GM23338 (cell line): ENCODE data around the gene MRNIP. TPM values are rescaled to one million over a fixed set of nuclear protein-coding genes. Genes with fewer than 3 reads are reported as not detected.

Experiments used
- ATAC-seq: fragments of 200-7000 bp; cut with Tn5 transposase; 3 replicates; pipeline ENCODE4 v1.9.1; 2020
- DNase-seq: peaks from one replicate; pipeline ENCODE4 v3.0.0-alpha.2; 2015; ENCODE audit warnings: low spot score
- H2AFZ ChIP-seq: fragments of 200-600 bp; sonication (generic); 2 replicates; pipeline ENCODE4 v1.8.0; 2016; ENCODE audit warnings: antibody characterized with exemption, mild to moderate bottlenecking, moderate library complexity
- H3F3A ChIP-seq: fragments of 200-600 bp; sonication (generic); replicated peaks from 2 replicates; pipeline ENCODE4 v1.8.0; 2017; ENCODE audit warnings: antibody characterized with exemption, mixed run types, low read depth
- H3K27ac ChIP-seq: fragments of 200-600 bp; sonication (generic); 2 replicates; pipeline ENCODE4 v1.6.1; 2016; ENCODE audit warnings: low read depth
- H3K27me3 ChIP-seq: fragments of 200-600 bp; sonication (generic); 2 replicates; pipeline ENCODE4 v1.8.0; 2016; ENCODE audit warnings: mild to moderate bottlenecking, mixed run types, moderate library complexity; ENCODE audit not compliant: insufficient read depth
- H3K36me3 ChIP-seq: fragments of 200-600 bp; sonication (generic); 2 replicates; pipeline ENCODE4 v1.8.0; 2016; ENCODE audit warnings: mild to moderate bottlenecking; ENCODE audit not compliant: insufficient read depth
- H3K4me1 ChIP-seq: fragments of 200-600 bp; sonication (generic); 2 replicates; pipeline ENCODE4 v1.8.0; 2016; ENCODE audit warnings: mild to moderate bottlenecking, moderate library complexity; ENCODE audit not compliant: insufficient read depth
- H3K4me2 ChIP-seq: fragments of 200-600 bp; sonication (generic); 2 replicates; pipeline ENCODE4 v1.7.1; 2017; ENCODE audit warnings: mixed run types
- H3K4me3 ChIP-seq: fragments of 200-600 bp; sonication (generic); 2 replicates; pipeline ENCODE4 v1.6.1; 2016; ENCODE audit warnings: mixed run types
- H3K79me2 ChIP-seq: fragments of 200-600 bp; sonication (generic); replicated peaks from 2 replicates; pipeline ENCODE4 v1.8.0; 2017; ENCODE audit warnings: mild to moderate bottlenecking; ENCODE audit not compliant: insufficient read depth
- H3K9me2 ChIP-seq: fragments of 200-600 bp; sonication (generic); 2 replicates; pipeline ENCODE4 v1.8.0; 2017; ENCODE audit not compliant: insufficient read depth
- H4K20me1 ChIP-seq: fragments of 200-600 bp; sonication (generic); replicated peaks from 2 replicates; pipeline ENCODE4 v1.8.0; 2017; ENCODE audit warnings: mild to moderate bottlenecking; ENCODE audit not compliant: insufficient read depth
- H3K27ac Mint-ChIP-seq: 2 replicates; pipeline ENCODE4 v1.8.0; 2020; ENCODE audit warnings: inconsistent platforms, mild to moderate bottlenecking, moderate library complexity, mixed read lengths
- H3K27me3 Mint-ChIP-seq: 3 replicates; pipeline ENCODE4 v1.8.0; 2022; ENCODE audit warnings: low read depth, mild to moderate bottlenecking, moderate library complexity, mixed read lengths, inconsistent platforms; ENCODE audit not compliant: insufficient read depth, poor library complexity
- H3K36me3 Mint-ChIP-seq: 3 replicates; pipeline ENCODE4 v1.8.0; 2021; ENCODE audit warnings: low read depth, mild to moderate bottlenecking, inconsistent platforms, moderate library complexity, mixed read lengths
- H3K4me1 Mint-ChIP-seq: 3 replicates; pipeline ENCODE4 v1.8.0; 2020; ENCODE audit warnings: mild to moderate bottlenecking, inconsistent platforms, mixed read lengths
- H3K4me3 Mint-ChIP-seq: 3 replicates; pipeline ENCODE4 v1.8.0; 2021; ENCODE audit warnings: moderate library complexity, mild to moderate bottlenecking, inconsistent platforms, mixed read lengths
- H3K9me3 Mint-ChIP-seq: 3 replicates; pipeline ENCODE4 v1.8.0; 2020; ENCODE audit warnings: moderate library complexity, mild to moderate bottlenecking, inconsistent platforms, mixed read lengths
- CREB1 ChIP-seq: fragments of 250-450 bp; sonication (Bioruptor Pico); IDR thresholded peaks from 2 replicates; pipeline ENCODE4 v1.5.0; 2020; ENCODE audit warnings: low read depth, mild to moderate bottlenecking, moderate library complexity
- JUNB ChIP-seq: IDR thresholded peaks from one replicate; pipeline ENCODE4 v1.6.1; 2016; ENCODE audit warnings: antibody characterized with exemption; ENCODE audit not compliant: unreplicated experiment
- POLR2AphosphoS5 ChIP-seq: IDR thresholded peaks from 2 replicates; pipeline ENCODE4 v1.6.1; 2016; ENCODE audit warnings: antibody characterized with exemption, low read depth
- STAT1 ChIP-seq: IDR thresholded peaks from one replicate; pipeline ENCODE4 v1.6.1; 2016; ENCODE audit warnings: antibody characterized with exemption; ENCODE audit not compliant: unreplicated experiment
- ZNF331 ChIP-seq: fragments of 250-450 bp; sonication (Bioruptor Pico); IDR thresholded peaks from 2 replicates; pipeline ENCODE4 v1.5.0; 2020; ENCODE audit warnings: low read depth, mild to moderate bottlenecking, moderate library complexity
- polyA plus RNA-seq: library from polyadenylated mRNA; unstranded; fragments of >200 nt; fragmentation: Nextera tagmentation; extraction: Ambion mirVana; gene quantifications from 2 replicates; pipeline ENCODE4 v1.2.1, GENCODE V29; 2016
- total RNA-seq: library from RNA; depleted of rRNA; stranded (reverse); fragments of >200 nt; shearing (Covaris generic); gene quantifications from 2 replicates; pipeline ENCODE4 v1.2.3, GENCODE V29; 2014
- TF ChIP-seq, protein P1 (sequence below), 2 experiments: fragments of 200-600 bp in 1 of 2; sonication (generic) in 1 of 2; conservative IDR thresholded peaks; 2 replicates each; pipeline versions ENCODE4 v1.5.1 to v1.6.1; 2016 to 2017; ENCODE audit warnings: antibody characterized with exemption in 2 of 2, low read depth in 2 of 2, mild to moderate bottlenecking in 2 of 2, moderate library complexity in 1 of 2
- TF ChIP-seq, protein P2 (sequence below): fragments of 250-450 bp; sonication (Bioruptor Pico); IDR thresholded peaks from 2 replicates; pipeline ENCODE4 v1.5.0; 2020; ENCODE audit warnings: mild to moderate bottlenecking, moderate library complexity

MRNIP gene
- total and polyA plus RNA-seq, 2 experiments from 2014 or later = 18.2 to 34.4 TPM

DNA sequence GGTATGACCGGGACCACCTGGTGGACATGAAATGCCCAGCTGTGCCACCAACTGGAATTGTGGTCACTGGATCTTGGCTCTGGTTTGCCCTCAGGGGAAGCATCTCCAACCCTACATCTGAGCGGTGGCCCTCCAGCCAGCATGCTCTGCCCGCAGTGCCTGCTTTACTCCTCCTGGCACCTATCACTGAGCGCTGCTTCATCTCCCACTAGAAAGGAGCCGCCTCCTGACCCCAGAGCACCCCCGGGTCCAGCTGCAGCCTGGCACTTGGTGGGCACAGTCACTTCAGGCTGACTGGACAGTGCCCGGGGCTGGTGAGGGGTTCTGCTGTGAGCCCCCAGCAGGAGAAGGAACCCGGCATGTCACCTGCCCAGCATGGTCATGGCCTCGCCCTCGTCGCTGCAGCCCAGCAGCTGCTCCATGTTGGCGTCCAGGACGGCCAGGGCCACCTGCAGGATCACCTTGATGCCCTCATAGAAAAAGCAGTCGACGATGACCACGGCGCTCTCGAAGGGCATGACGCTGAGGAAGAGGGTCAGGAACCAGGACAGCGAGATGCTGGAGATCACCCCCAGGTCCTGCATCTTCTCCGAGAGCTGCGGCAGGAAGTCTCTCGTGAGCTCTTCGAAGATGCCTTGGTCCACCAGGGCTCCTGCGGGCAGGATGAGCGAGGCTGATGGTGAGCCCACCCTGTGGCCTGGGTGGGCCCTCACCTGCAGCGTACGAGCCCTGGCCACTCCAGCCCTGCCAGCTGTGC is 16.1 kb upstream of the MRNIP start:
- Mint-ChIP-seq H3K27ac (no peak overlapping the region), H3K36me3 (peaks cover 25% of the 10 kb centered on the region), H3K4me1 (0 out of 3 replicates have a peak, but pooled peaks cover 2% of the 10 kb centered on the region), H3K9me3 (no peaks in the 10 kb centered on the region), H3K4me3 (no peak overlapping the region), H3K27me3 (peaks cover 1% of the 10 kb centered on the region)
- no peaks in the 10 kb centered on the region for H3K79me2 ChIP-seq
- no peaks in the 10 kb centered on the region for H3K9me2 ChIP-seq
- no peaks in the 10 kb centered on the region for H3K27me3 ChIP-seq
- no peak for TF ChIP-seq ZNF331 (CRISPR knock-in tag)
- TF ChIP-seq, protein P1, sequence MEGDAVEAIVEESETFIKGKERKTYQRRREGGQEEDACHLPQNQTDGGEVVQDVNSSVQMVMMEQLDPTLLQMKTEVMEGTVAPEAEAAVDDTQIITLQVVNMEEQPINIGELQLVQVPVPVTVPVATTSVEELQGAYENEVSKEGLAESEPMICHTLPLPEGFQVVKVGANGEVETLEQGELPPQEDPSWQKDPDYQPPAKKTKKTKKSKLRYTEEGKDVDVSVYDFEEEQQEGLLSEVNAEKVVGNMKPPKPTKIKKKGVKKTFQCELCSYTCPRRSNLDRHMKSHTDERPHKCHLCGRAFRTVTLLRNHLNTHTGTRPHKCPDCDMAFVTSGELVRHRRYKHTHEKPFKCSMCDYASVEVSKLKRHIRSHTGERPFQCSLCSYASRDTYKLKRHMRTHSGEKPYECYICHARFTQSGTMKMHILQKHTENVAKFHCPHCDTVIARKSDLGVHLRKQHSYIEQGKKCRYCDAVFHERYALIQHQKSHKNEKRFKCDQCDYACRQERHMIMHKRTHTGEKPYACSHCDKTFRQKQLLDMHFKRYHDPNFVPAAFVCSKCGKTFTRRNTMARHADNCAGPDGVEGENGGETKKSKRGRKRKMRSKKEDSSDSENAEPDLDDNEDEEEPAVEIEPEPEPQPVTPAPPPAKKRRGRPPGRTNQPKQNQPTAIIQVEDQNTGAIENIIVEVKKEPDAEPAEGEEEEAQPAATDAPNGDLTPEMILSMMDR (conservative IDR thresholded peaks at IDR 0.05; ENCODE audit: low read depth in 2 of 2) = no peak
- no peak for TF ChIP-seq POLR2AphosphoS5
- no peak for TF ChIP-seq STAT1
- TF ChIP-seq, protein P2, sequence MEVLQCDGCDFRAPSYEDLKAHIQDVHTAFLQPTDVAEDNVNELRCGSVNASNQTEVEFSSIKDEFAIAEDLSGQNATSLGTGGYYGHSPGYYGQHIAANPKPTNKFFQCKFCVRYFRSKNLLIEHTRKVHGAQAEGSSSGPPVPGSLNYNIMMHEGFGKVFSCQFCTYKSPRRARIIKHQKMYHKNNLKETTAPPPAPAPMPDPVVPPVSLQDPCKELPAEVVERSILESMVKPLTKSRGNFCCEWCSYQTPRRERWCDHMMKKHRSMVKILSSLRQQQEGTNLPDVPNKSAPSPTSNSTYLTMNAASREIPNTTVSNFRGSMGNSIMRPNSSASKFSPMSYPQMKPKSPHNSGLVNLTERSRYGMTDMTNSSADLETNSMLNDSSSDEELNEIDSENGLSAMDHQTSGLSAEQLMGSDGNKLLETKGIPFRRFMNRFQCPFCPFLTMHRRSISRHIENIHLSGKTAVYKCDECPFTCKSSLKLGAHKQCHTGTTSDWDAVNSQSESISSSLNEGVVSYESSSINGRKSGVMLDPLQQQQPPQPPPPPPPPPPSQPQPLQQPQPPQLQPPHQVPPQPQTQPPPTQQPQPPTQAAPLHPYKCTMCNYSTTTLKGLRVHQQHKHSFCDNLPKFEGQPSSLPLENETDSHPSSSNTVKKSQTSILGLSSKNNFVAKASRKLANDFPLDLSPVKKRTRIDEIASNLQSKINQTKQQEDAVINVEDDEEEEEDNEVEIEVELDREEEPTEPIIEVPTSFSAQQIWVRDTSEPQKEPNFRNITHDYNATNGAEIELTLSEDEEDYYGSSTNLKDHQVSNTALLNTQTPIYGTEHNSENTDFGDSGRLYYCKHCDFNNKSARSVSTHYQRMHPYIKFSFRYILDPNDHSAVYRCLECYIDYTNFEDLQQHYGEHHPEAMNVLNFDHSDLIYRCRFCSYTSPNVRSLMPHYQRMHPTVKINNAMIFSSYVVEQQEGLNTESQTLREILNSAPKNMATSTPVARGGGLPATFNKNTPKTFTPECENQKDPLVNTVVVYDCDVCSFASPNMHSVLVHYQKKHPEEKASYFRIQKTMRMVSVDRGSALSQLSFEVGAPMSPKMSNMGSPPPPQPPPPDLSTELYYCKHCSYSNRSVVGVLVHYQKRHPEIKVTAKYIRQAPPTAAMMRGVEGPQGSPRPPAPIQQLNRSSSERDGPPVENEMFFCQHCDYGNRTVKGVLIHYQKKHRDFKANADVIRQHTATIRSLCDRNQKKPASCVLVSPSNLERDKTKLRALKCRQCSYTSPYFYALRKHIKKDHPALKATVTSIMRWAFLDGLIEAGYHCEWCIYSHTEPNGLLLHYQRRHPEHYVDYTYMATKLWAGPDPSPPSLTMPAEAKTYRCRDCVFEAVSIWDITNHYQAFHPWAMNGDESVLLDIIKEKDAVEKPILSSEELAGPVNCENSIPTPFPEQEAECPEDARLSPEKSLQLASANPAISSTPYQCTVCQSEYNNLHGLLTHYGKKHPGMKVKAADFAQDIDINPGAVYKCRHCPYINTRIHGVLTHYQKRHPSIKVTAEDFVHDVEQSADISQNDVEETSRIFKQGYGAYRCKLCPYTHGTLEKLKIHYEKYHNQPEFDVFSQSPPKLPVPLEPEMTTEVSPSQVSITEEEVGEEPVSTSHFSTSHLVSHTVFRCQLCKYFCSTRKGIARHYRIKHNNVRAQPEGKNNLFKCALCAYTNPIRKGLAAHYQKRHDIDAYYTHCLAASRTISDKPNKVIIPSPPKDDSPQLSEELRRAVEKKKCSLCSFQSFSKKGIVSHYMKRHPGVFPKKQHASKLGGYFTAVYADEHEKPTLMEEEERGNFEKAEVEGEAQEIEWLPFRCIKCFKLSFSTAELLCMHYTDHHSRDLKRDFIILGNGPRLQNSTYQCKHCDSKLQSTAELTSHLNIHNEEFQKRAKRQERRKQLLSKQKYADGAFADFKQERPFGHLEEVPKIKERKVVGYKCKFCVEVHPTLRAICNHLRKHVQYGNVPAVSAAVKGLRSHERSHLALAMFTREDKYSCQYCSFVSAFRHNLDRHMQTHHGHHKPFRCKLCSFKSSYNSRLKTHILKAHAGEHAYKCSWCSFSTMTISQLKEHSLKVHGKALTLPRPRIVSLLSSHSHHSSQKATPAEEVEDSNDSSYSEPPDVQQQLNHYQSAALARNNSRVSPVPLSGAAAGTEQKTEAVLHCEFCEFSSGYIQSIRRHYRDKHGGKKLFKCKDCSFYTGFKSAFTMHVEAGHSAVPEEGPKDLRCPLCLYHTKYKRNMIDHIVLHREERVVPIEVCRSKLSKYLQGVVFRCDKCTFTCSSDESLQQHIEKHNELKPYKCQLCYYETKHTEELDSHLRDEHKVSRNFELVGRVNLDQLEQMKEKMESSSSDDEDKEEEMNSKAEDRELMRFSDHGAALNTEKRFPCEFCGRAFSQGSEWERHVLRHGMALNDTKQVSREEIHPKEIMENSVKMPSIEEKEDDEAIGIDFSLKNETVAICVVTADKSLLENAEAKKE = no peak
- no peak for TF ChIP-seq JUNB
- no peak for TF ChIP-seq CREB1 (CRISPR knock-in tag)
- H3K27ac ChIP-seq = no peak overlapping the region
- H4K20me1 ChIP-seq = no peaks in the 10 kb centered on the region; the same call in 1 of the 2 replicates
- H3F3A ChIP-seq = peaks cover 8% of the 10 kb centered on the region; the same call in 1 of the 2 replicates
- H3K4me2 ChIP-seq = no peak overlapping the region
- no peaks in the 10 kb centered on the region for H3K36me3 ChIP-seq
- no peaks in the 10 kb centered on the region for H3K4me1 ChIP-seq
- DNase-seq (no peak), ATAC-seq (no peak)
- H2AFZ ChIP-seq = no peak overlapping the region
- no peak overlapping the region for H3K4me3 ChIP-seq
